Endothelial cell of umbilical vein (primary cell): ENCODE measurements around the gene KLHL30.

Source experiments
- CTCF ChIP-seq, 2 donors: IDR thresholded peaks; 1 replicate in 1 of 2; 2 replicates in 1 of 2; pipeline ENCODE4 v1.5.1; 2011; ENCODE audit warnings: low read length in 2 of 2, mild to moderate bottlenecking in 2 of 2, moderate library complexity in 2 of 2, control low read depth in 1 of 2, inconsistent platforms in 1 of 2, low read depth in 1 of 2; ENCODE audit not compliant: insufficient read depth in 1 of 2; ENCODE audit errors: extremely low read depth in 1 of 2
- EZH2 ChIP-seq: IDR thresholded peaks from 2 replicates; pipeline ENCODE4 v1.6.1; 2012; ENCODE audit warnings: borderline replicate concordance, low read depth, mild to moderate bottlenecking, moderate library complexity, low read length, inconsistent platforms; ENCODE audit not compliant: severe bottlenecking
- FOS ChIP-seq: IDR thresholded peaks from 2 replicates; pipeline ENCODE4 v1.6.1; 2011; ENCODE audit warnings: mild to moderate bottlenecking, low read length, moderate library complexity, borderline replicate concordance; ENCODE audit not compliant: insufficient read depth
- GATA2 ChIP-seq: IDR thresholded peaks from 2 replicates; pipeline ENCODE4 v1.7.0; 2011; ENCODE audit warnings: low read depth, mild to moderate bottlenecking, moderate library complexity, mixed read lengths, low read length; ENCODE audit not compliant: insufficient read length, insufficient read depth
- JUN ChIP-seq: IDR thresholded peaks from 2 replicates; pipeline ENCODE4 v1.6.1; 2011; ENCODE audit warnings: borderline replicate concordance, low read depth; ENCODE audit not compliant: insufficient read length, insufficient read depth
- MAX ChIP-seq: IDR thresholded peaks from 2 replicates; pipeline ENCODE4 v1.6.1; 2011; ENCODE audit not compliant: insufficient read depth, insufficient read length
- MYC ChIP-seq: IDR thresholded peaks from one replicate; pipeline ENCODE4 v1.6.1; 2011; ENCODE audit warnings: mild to moderate bottlenecking, low read depth, low read length
- POLR2A ChIP-seq: IDR thresholded peaks from 2 replicates; pipeline ENCODE4 v1.6.1; 2012; ENCODE audit warnings: low read depth, mild to moderate bottlenecking, control low read depth, low read length
- POLR2AphosphoS5 ChIP-seq: IDR thresholded peaks from 2 replicates; pipeline ENCODE4 v1.6.1; 2012; ENCODE audit warnings: low read depth, mild to moderate bottlenecking, control low read depth, low read length, moderate library complexity; ENCODE audit not compliant: insufficient read depth

GRCh38 chr2:238158018-238158508 lies 19.6 kb downstream of the KLHL30 start:
- no peak for TF ChIP-seq MYC
- no peak for TF ChIP-seq CTCF (IDR thresholded peaks at IDR 0.05; ENCODE audit: extremely low read depth in 1 of 2, insufficient read depth in 1 of 2, low read depth in 1 of 2, low read length in 2 of 2)
- no peak for TF ChIP-seq JUN
- TF ChIP-seq POLR2A, result no peak
- TF ChIP-seq EZH2, result no peak
- TF ChIP-seq POLR2AphosphoS5, result no peak
- TF ChIP-seq FOS, result no peak
- no peak for TF ChIP-seq GATA2
- TF ChIP-seq MAX, result no peak
